Measurements from ENCODE around the gene GABRG3. TPM values are rescaled to one million over a fixed set of nuclear protein-coding genes. Genes with fewer than 3 reads are reported as not detected.

Gene GABRG3
- total and polyA plus RNA-seq, 11 donors: not detected

- no peak overlapping the region for H3K4me3 ChIP-seq
- H3K9me3 ChIP-seq: peaks cover 0 to 9% (median 0%) of the 10 kb centered on the region in 12 donors
- peaks cover 0 to 2% (median 0%) of the 10 kb centered on the region in 9 donors for H3K27me3 ChIP-seq
- TF ChIP-seq CTCF (IDR thresholded peaks at IDR 0.05) (no peak), POLR2A (IDR thresholded peaks at IDR 0.05) (no peak)
- intact Hi-C loops (cut with DNase I): no loop called here
- no peaks in the 10 kb centered on the region for H3K4me1 ChIP-seq
- ATAC-seq (no peak), DNase-seq (no peak)
- H3K27ac ChIP-seq: no peak overlapping the region
- H3K36me3 ChIP-seq: no peaks in the 10 kb centered on the region
- 90 to 98% (median 95%) methylated on average over 1 of the region's 1 CpG for WGBS, 4 donors
Observed at GRCh38 chr15:27114473-27114872, 143.5 kb downstream of the GABRG3 start.

GRCh38 chr15:27119695-27120266, 148.8 kb downstream of the GABRG3 start:
- 50 to 52% (median 51%) methylated on average over 5 of the region's 5 CpGs for WGBS, 4 donors
- no peak for ATAC-seq

GRCh38 chr15:27121672-27122071, 150.7 kb downstream of the GABRG3 start:
- DNase-seq (no peak), ATAC-seq (no peak)
- TF ChIP-seq POLR2A (IDR thresholded peaks at IDR 0.05): no peak
- TF ChIP-seq CTCF (IDR thresholded peaks at IDR 0.05): no peak
- no peaks in the 10 kb centered on the region for H3K27me3 ChIP-seq
- H3K4me1 ChIP-seq: no peaks in the 10 kb centered on the region
- intact Hi-C loops (cut with DNase I): loop anchor here in 1 of 10 donors (10.0 kb wide), 1 partner anchor 57 kb away; no protein-coding TSS in a partner anchor
- WGBS, 4 donors: 89 to 96% (median 91%) methylated on average over 2 of the region's 2 CpGs
- no peaks in the 10 kb centered on the region for H3K36me3 ChIP-seq
- H3K9me3 ChIP-seq: peaks cover 0 to 5% (median 0%) of the 10 kb centered on the region in 12 donors
- no peak overlapping the region for H3K27ac ChIP-seq
- H3K4me3 ChIP-seq: no peak overlapping the region

More at GRCh38 chr15:27119695-27120266, 148.8 kb downstream of the GABRG3 start:
- TF ChIP-seq CTCF (IDR thresholded peaks at IDR 0.05) (no peak), POLR2A (IDR thresholded peaks at IDR 0.05) (no peak)
- H3K27me3 ChIP-seq: no peaks in the 10 kb centered on the region
- no peak overlapping the region for H3K4me3 ChIP-seq
- intact Hi-C loops (cut with DNase I): loop anchor here in 1 of 10 donors (10.0 kb wide), 1 partner anchor 55 kb away; no protein-coding TSS in a partner anchor
- H3K36me3 ChIP-seq: no peaks in the 10 kb centered on the region
- peaks cover 0 to 9% (median 0%) of the 10 kb centered on the region in 12 donors for H3K9me3 ChIP-seq
- DNase-seq: no peak
- no peaks in the 10 kb centered on the region for H3K4me1 ChIP-seq
- H3K27ac ChIP-seq: no peak overlapping the region

- Histone ChIP-seq H3K4me1 (no peaks in the 10 kb centered on the region), H3K4me3 (no peak overlapping the region), H3K27me3 (no peaks in the 10 kb centered on the region), H3K9me3 (peaks cover 0 to 3% (median 0%) of the 10 kb centered on the region in 12 donors), H3K27ac (no peak overlapping the region), H3K36me3 (no peaks in the 10 kb centered on the region)
- WGBS, 4 donors: 84 to 91% (median 87%) methylated on average over 4 to 6 of the region's 6 CpGs
- intact Hi-C loops (cut with DNase I): loop anchor here in 1 of 10 donors (10.0 kb wide), 1 partner anchor 58 kb away; no protein-coding TSS in a partner anchor
- DNase-seq: no peak
- no peak for TF ChIP-seq POLR2A (IDR thresholded peaks at IDR 0.05)
- no peak for TF ChIP-seq CTCF (IDR thresholded peaks at IDR 0.05)
- no peak for ATAC-seq
Observed at GRCh38 chr15:27123291-27123690, 152.3 kb downstream of the GABRG3 start.

Data from heart left ventricle (tissue), 16 donors.